Measurements from ENCODE around the gene STK33. TPM values are rescaled to one million over a fixed set of nuclear protein-coding genes. Genes with fewer than 3 reads are reported as not detected.

Gene STK33
- total and polyA plus RNA-seq, 2 experiments from 2014 or later: 18.0 to 21.5 TPM

DNA sequence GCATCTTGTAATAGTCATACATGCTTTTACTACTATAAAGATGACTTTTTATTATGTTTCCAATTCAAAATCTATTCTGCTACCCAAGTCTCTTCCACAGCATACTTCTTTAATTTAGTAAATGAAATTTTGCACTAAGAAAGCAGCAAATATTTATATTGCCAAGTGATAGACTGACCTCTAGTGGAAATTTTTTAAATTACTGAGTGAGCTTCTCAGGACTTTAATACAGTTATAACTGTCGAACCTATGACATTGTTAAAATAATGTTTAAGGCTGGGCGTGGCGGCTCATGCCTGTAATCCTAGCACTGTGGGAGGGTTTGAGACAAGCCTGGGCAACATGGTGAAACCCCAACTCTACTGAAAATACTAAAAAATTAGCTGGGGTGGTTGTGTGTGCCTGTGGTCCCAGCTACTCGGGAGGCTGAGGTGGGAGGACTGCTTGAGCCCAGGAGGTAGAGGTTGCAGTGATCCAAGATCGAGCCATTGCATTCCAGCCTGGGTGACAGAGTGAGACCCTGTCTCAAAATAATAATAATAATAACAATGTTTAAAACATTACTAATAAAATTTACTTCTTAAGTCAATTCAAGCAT lies 27.3 kb downstream of the STK33 start:
- Histone ChIP-seq H3K4me3 (no peak overlapping the region), H3K27ac (no peak overlapping the region), H3K36me3 (no peaks in the 10 kb centered on the region), H3K27me3 (no peaks in the 10 kb centered on the region), H3K9me3 (ENCODE audit: low read depth) (no peaks in the 10 kb centered on the region), H3K4me1 (ENCODE audit: low read depth) (no peaks in the 10 kb centered on the region)
- TF ChIP-seq, protein P1, sequence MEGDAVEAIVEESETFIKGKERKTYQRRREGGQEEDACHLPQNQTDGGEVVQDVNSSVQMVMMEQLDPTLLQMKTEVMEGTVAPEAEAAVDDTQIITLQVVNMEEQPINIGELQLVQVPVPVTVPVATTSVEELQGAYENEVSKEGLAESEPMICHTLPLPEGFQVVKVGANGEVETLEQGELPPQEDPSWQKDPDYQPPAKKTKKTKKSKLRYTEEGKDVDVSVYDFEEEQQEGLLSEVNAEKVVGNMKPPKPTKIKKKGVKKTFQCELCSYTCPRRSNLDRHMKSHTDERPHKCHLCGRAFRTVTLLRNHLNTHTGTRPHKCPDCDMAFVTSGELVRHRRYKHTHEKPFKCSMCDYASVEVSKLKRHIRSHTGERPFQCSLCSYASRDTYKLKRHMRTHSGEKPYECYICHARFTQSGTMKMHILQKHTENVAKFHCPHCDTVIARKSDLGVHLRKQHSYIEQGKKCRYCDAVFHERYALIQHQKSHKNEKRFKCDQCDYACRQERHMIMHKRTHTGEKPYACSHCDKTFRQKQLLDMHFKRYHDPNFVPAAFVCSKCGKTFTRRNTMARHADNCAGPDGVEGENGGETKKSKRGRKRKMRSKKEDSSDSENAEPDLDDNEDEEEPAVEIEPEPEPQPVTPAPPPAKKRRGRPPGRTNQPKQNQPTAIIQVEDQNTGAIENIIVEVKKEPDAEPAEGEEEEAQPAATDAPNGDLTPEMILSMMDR (IDR thresholded peaks at IDR 0.05; ENCODE audit: low read depth, low read length): peak; percentile 46
- DNase-seq (ENCODE audit: low read depth in 1 of 2, low spot score in 1 of 2): peak; percentile 50 to 62

DNA sequence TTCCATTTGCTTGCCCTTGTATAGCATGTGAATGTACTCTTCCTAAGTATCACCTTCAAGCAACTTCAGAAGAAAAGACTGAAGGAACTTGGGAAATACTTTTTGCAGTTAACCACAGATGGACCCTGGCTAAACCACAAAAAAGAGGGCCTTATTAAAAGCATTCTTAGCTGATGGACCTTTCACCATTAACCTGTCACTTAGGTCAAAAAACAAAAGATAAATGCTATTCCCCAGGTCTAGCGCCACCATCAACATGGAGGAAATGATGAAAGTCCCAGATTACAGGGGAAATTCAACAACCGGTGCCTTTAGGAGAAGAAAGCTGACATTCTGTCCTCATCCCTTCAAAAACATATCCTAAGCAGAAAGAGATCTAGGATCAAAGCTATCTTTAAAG lies 29.5 kb downstream of the STK33 start:
- Histone ChIP-seq H3K27me3 (no peaks in the 10 kb centered on the region), H3K4me1 (ENCODE audit: low read depth) (no peaks in the 10 kb centered on the region), H3K4me3 (no peak overlapping the region), H3K27ac (no peak overlapping the region), H3K36me3 (no peaks in the 10 kb centered on the region), H3K9me3 (ENCODE audit: low read depth) (no peaks in the 10 kb centered on the region)
- DNase-seq (ENCODE audit: low read depth in 1 of 2, low spot score in 1 of 2): no peak
- TF ChIP-seq, protein P1 (IDR thresholded peaks at IDR 0.05; ENCODE audit: low read depth, low read length): no peak

DNA sequence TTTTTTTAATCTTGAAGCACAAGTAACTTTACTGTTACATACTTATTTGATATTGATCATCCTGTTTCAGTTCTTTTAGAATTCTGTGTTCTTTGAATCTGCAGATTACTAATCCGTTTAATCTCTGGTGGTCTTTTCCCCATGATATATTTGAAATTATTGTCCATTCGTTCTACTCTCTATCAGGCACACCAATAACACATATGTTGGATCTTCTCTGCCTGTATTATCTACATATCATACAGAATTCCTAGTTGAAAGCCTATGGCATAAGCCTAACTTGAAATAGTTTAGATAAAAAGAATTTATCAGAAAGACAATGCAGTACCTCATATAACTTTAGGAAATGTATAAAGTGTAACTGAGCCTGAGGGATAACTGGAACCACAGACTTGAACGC lies 32.6 kb downstream of the STK33 start:
- Histone ChIP-seq H3K27ac (no peak overlapping the region), H3K4me3 (no peak overlapping the region), H3K4me1 (ENCODE audit: low read depth) (no peaks in the 10 kb centered on the region), H3K9me3 (ENCODE audit: low read depth) (no peaks in the 10 kb centered on the region), H3K36me3 (no peaks in the 10 kb centered on the region), H3K27me3 (no peaks in the 10 kb centered on the region)
- TF ChIP-seq, protein P1 (IDR thresholded peaks at IDR 0.05; ENCODE audit: low read depth, low read length): no peak
- DNase-seq (ENCODE audit: low read depth in 1 of 2, low spot score in 1 of 2): no peak

DNA sequence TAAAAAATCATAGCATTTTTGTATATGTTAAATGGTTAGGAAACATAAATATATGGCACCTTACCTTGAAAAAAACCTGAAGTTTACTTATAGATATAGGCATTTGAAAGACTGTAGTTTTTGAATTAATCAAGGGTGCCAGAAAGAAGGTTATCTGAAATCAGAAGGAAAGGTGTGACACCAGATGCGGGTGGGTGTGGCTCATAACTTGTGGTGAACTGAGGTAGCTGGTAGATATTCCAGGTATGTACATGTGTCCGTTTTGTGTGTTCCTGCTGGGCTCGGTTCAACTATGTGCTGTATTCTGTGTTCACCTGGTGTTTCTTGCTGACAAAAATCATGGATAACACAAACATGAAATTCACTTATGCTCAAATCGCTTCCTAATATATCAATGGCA lies 35.6 kb downstream of the STK33 start:
- Histone ChIP-seq H3K4me1 (ENCODE audit: low read depth) (no peaks in the 10 kb centered on the region), H3K36me3 (no peaks in the 10 kb centered on the region), H3K27ac (no peak overlapping the region), H3K9me3 (ENCODE audit: low read depth) (no peaks in the 10 kb centered on the region), H3K4me3 (no peak overlapping the region), H3K27me3 (no peaks in the 10 kb centered on the region)
- TF ChIP-seq, protein P1 (IDR thresholded peaks at IDR 0.05; ENCODE audit: low read depth, low read length): no peak
- no peak for DNase-seq (ENCODE audit: low read depth in 1 of 2, low spot score in 1 of 2)

DNA sequence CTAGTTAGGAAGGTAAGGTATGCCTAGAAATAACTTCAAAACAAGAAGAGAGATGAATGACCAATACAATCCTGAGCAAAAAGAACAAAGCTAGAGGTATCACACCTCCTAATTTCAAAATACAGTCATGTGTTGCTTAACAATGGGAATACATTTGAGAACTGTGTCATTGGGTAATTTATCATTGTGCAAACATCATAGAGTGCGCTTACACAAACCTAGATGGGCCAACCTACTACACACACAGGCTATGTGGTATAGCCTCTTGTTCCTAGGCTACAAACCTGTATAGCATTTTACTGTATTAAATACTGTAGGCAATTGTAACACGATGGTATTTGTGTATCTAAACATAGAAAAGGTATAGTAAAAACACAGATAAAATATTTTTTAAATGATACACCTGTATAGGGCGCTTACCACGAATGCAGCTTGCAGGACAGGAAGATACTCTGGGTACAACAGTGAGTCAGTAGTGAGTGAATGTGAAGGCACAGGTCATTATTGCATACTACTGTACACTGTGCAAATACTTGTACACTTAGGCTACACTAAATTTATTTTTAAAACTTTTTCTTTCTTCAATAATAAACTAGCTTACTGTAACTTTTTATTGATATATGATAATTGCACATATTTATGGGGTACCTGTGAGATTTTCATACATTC lies 48.2 kb downstream of the STK33 start:
- DNase-seq (ENCODE audit: low read depth in 1 of 2, low spot score in 1 of 2): no peak

More for the DNA sequence above, 48.2 kb downstream of the STK33 start:
- Histone ChIP-seq H3K36me3 (no peaks in the 10 kb centered on the region), H3K9me3 (ENCODE audit: low read depth) (no peaks in the 10 kb centered on the region), H3K4me3 (no peak overlapping the region), H3K27me3 (no peaks in the 10 kb centered on the region), H3K4me1 (ENCODE audit: low read depth) (no peaks in the 10 kb centered on the region), H3K27ac (no peak overlapping the region)
- TF ChIP-seq, protein P1 (IDR thresholded peaks at IDR 0.05; ENCODE audit: low read depth, low read length): no peak
